GM23338 (cell line): Measurements from ENCODE around the gene ADM2. TPM values are rescaled to one million over a fixed set of nuclear protein-coding genes. Genes with fewer than 3 reads are reported as not detected.

Source experiments
- EZH2 ChIP-seq: fragments of 200-600 bp; sonication (generic); IDR thresholded peaks from one replicate; pipeline ENCODE4 v1.8.0; 2017; ENCODE audit warnings: antibody characterized with exemption, mild to moderate bottlenecking, low read depth; ENCODE audit not compliant: unreplicated experiment
- EZH2phosphoT487 ChIP-seq: fragments of 200-600 bp; sonication (generic); IDR thresholded peaks from one replicate; pipeline ENCODE4 v1.8.1; 2018; ENCODE audit warnings: antibody characterized with exemption; ENCODE audit not compliant: unreplicated experiment
- JUNB ChIP-seq: IDR thresholded peaks from one replicate; pipeline ENCODE4 v1.6.1; 2016; ENCODE audit warnings: antibody characterized with exemption; ENCODE audit not compliant: unreplicated experiment
- POLR2AphosphoS5 ChIP-seq: IDR thresholded peaks from 2 replicates; pipeline ENCODE4 v1.6.1; 2016; ENCODE audit warnings: antibody characterized with exemption, low read depth
- STAT1 ChIP-seq: IDR thresholded peaks from one replicate; pipeline ENCODE4 v1.6.1; 2016; ENCODE audit warnings: antibody characterized with exemption; ENCODE audit not compliant: unreplicated experiment
- polyA plus RNA-seq: library from polyadenylated mRNA; unstranded; fragments of >200 nt; fragmentation: Nextera tagmentation; extraction: Ambion mirVana; gene quantifications from 2 replicates; pipeline ENCODE4 v1.2.1, GENCODE V29; 2016
- total RNA-seq: library from RNA; depleted of rRNA; stranded (reverse); fragments of >200 nt; shearing (Covaris generic); gene quantifications from 2 replicates; pipeline ENCODE4 v1.2.3, GENCODE V29; 2014
- TF ChIP-seq, protein P1 (sequence below): fragments of 250-450 bp; sonication (Bioruptor Pico); IDR thresholded peaks from 2 replicates; pipeline ENCODE4 v1.5.0; 2020; ENCODE audit warnings: mild to moderate bottlenecking, moderate library complexity
- TF ChIP-seq, protein P2 (sequence below): IDR thresholded peaks from 2 replicates; pipeline ENCODE4 v1.6.1; 2016; ENCODE audit warnings: antibody characterized with exemption

ADM2 gene
- total and polyA plus RNA-seq, 2 experiments from 2014 or later, result 3.3 to 7.1 TPM

DNA sequence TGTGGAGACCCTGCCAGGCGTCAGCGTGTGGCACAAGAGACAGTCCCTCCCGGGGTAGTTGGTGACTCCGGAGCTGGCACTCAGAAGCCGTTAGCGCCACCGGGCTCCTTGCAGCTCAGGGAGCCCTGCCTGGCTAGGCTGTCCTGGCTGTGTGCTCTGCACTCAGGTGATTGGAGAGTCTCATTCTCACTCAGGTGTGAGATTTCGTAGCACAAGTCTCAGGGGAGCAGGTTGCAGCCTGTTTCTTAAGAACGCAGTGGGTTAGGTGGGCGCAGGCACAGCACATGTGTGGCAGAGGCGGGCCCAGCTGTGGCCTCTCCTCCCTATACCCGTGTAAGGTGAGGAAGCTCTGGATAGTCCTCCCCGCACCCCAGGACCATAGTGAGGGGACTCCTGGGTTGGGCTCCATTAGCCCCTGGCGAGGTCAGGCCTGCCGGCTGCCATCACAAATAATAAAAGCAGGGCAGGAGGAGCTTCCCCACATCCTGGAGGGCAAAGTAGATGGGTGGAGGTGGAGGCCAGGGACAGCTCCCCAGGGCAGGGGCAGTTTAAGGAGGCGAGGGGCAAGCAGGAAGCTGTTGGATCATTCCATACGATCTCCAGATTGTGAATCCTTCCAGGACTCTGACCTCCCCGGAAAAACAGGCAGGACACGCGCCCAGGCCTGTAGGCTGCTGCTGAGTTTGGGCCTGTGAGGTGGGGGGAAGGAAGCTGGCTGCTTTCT is 45.9 kb upstream of the ADM2 start (continued):
- TF ChIP-seq, protein P1, sequence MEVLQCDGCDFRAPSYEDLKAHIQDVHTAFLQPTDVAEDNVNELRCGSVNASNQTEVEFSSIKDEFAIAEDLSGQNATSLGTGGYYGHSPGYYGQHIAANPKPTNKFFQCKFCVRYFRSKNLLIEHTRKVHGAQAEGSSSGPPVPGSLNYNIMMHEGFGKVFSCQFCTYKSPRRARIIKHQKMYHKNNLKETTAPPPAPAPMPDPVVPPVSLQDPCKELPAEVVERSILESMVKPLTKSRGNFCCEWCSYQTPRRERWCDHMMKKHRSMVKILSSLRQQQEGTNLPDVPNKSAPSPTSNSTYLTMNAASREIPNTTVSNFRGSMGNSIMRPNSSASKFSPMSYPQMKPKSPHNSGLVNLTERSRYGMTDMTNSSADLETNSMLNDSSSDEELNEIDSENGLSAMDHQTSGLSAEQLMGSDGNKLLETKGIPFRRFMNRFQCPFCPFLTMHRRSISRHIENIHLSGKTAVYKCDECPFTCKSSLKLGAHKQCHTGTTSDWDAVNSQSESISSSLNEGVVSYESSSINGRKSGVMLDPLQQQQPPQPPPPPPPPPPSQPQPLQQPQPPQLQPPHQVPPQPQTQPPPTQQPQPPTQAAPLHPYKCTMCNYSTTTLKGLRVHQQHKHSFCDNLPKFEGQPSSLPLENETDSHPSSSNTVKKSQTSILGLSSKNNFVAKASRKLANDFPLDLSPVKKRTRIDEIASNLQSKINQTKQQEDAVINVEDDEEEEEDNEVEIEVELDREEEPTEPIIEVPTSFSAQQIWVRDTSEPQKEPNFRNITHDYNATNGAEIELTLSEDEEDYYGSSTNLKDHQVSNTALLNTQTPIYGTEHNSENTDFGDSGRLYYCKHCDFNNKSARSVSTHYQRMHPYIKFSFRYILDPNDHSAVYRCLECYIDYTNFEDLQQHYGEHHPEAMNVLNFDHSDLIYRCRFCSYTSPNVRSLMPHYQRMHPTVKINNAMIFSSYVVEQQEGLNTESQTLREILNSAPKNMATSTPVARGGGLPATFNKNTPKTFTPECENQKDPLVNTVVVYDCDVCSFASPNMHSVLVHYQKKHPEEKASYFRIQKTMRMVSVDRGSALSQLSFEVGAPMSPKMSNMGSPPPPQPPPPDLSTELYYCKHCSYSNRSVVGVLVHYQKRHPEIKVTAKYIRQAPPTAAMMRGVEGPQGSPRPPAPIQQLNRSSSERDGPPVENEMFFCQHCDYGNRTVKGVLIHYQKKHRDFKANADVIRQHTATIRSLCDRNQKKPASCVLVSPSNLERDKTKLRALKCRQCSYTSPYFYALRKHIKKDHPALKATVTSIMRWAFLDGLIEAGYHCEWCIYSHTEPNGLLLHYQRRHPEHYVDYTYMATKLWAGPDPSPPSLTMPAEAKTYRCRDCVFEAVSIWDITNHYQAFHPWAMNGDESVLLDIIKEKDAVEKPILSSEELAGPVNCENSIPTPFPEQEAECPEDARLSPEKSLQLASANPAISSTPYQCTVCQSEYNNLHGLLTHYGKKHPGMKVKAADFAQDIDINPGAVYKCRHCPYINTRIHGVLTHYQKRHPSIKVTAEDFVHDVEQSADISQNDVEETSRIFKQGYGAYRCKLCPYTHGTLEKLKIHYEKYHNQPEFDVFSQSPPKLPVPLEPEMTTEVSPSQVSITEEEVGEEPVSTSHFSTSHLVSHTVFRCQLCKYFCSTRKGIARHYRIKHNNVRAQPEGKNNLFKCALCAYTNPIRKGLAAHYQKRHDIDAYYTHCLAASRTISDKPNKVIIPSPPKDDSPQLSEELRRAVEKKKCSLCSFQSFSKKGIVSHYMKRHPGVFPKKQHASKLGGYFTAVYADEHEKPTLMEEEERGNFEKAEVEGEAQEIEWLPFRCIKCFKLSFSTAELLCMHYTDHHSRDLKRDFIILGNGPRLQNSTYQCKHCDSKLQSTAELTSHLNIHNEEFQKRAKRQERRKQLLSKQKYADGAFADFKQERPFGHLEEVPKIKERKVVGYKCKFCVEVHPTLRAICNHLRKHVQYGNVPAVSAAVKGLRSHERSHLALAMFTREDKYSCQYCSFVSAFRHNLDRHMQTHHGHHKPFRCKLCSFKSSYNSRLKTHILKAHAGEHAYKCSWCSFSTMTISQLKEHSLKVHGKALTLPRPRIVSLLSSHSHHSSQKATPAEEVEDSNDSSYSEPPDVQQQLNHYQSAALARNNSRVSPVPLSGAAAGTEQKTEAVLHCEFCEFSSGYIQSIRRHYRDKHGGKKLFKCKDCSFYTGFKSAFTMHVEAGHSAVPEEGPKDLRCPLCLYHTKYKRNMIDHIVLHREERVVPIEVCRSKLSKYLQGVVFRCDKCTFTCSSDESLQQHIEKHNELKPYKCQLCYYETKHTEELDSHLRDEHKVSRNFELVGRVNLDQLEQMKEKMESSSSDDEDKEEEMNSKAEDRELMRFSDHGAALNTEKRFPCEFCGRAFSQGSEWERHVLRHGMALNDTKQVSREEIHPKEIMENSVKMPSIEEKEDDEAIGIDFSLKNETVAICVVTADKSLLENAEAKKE, result no peak
- no peak for TF ChIP-seq POLR2AphosphoS5
- TF ChIP-seq EZH2phosphoT487, result no peak
- no peak for TF ChIP-seq EZH2
- TF ChIP-seq, protein P2, sequence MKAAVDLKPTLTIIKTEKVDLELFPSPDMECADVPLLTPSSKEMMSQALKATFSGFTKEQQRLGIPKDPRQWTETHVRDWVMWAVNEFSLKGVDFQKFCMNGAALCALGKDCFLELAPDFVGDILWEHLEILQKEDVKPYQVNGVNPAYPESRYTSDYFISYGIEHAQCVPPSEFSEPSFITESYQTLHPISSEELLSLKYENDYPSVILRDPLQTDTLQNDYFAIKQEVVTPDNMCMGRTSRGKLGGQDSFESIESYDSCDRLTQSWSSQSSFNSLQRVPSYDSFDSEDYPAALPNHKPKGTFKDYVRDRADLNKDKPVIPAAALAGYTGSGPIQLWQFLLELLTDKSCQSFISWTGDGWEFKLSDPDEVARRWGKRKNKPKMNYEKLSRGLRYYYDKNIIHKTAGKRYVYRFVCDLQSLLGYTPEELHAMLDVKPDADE, result no peak
- no peak for TF ChIP-seq STAT1
- TF ChIP-seq JUNB, result no peak
